Tibial nerve (tissue), 4 donors: ENCODE results near the gene SHFL. TPM values are rescaled to one million over a fixed set of nuclear protein-coding genes. Genes with fewer than 3 reads are reported as not detected.

Experiments
- DNase-seq, 2 donors: peaks; one replicate each; pipeline ENCODE4 v3.0.0-alpha.2; 2019; ENCODE audit warnings: low spot score in 2 of 2
- H3K27ac ChIP-seq, 4 donors: fragments of 200-600 bp; sonication (generic) in 3 of 4; one replicate each; pipeline ENCODE4 v1.5.1; 2017 to 2019; ENCODE audit warnings: mild to moderate bottlenecking in 1 of 4
- H3K27me3 ChIP-seq, 2 donors: fragments of 200-600 bp; sonication (generic) in 1 of 2; one replicate each; pipeline versions ENCODE4 v1.5.1 to v1.6.0; 2017 to 2019
- H3K36me3 ChIP-seq, 3 donors: fragments of 200-600 bp; sonication (generic); one replicate each; pipeline ENCODE4 v1.5.1; 2018 to 2019
- H3K4me1 ChIP-seq, 4 donors: fragments of 200-600 bp; sonication (generic) in 3 of 4; one replicate each; pipeline ENCODE4 v1.5.1; 2017 to 2019
- H3K4me3 ChIP-seq, 4 donors: fragments of 200-600 bp; sonication (generic) in 3 of 4; one replicate each; pipeline ENCODE4 v1.5.1; 2017 to 2019; ENCODE audit warnings: mild to moderate bottlenecking in 1 of 4, moderate library complexity in 1 of 4
- H3K9me3 ChIP-seq, 4 donors: fragments of 200-600 bp; sonication (generic) in 3 of 4; one replicate each; pipeline ENCODE4 v1.5.1; 2017 to 2019
- EP300 ChIP-seq, 2 donors: sonication (generic); formaldehyde crosslinking; IDR thresholded peaks; one replicate each; pipeline ENCODE4 v1.6.1; 2017; ENCODE audit warnings: antibody characterized with exemption in 2 of 2, mild to moderate bottlenecking in 1 of 2
- POLR2A ChIP-seq, 2 donors: fragments of 450-650 bp; IDR thresholded peaks; one replicate each; pipeline ENCODE4 v1.6.1; 2017; ENCODE audit warnings: antibody characterized with exemption in 2 of 2, mild to moderate bottlenecking in 2 of 2, moderate library complexity in 2 of 2
- WGBS, 2 donors: methylation state at CpG; one replicate each; pipeline ENCODE4 v1.1.5; 2018; 5-methylcytosine and 5-hydroxymethylcytosine counted together
- total RNA-seq, 4 donors: library from RNA; depleted of rRNA; stranded (reverse); fragments of >200 nt; gene quantifications; one replicate each; pipeline ENCODE4 v1.1.0, GENCODE V29; 2016
- TF ChIP-seq, protein P1 (sequence below), 5 experiments: fragments of 200-600 bp in 3 of 5; fragments of 450-650 bp in 2 of 5; sonication (generic) in 3 of 5; IDR thresholded peaks; one replicate each; pipeline ENCODE4 v1.5.1; 2016 to 2019; ENCODE audit warnings: antibody characterized with exemption in 5 of 5, mild to moderate bottlenecking in 3 of 5, moderate library complexity in 2 of 5

SHFL gene
- total RNA-seq, 4 donors from 2014 or later: 25.1 to 58.6 (median 43.4) TPM

DNA sequence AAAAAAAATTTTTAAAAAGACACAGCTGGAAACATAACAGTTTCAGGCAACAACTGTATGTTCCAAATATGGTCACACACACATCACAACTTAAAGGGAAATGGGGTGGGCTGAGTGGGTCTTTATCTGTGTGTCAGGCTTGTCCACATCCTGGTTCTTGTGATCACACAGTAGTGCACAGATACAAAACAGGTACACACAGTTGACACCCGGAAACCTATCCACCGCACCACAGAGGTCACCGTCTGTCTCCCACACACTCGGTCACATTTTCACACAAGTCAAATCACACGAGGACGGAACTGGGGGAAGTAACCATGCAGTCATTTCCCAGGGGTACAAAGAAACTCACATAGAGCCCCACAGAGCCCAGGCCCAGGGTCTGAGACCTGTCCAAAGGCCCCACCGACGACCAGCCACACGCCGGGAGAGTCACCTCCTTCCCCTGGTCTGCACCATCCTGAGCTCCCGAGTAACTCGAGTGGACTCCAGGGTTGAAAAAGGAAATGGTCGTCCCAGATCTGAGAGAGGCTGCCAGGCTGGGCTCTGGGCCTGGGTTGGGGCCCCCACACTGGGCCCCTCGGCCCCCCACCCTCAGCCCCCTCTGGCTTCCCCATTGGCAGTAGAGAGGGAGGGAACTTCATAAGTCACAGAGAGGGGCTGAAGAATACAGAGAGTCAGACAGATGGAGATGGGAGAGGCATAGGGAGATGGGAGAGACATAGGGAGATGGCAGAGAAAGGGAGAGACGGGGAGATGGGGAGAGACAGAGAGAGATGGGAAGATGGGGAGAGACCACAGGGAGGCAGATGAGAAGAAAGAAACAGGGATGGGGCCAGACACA, 18.8 kb downstream of the SHFL start:
- Histone ChIP-seq H3K4me3 (no peak overlapping the region), H3K4me1 (peaks cover 0 to 24% (median 10%) of the 10 kb centered on the region in 4 donors), H3K36me3 (peaks cover 10 to 26% (median 15%) of the 10 kb centered on the region in 3 donors), H3K27me3 (no peaks in the 10 kb centered on the region), H3K9me3 (no peaks in the 10 kb centered on the region), H3K27ac (peak overlapping the region in 3 of 4 donors; percentile 55 to 89 (median 80))
- WGBS, 2 donors: 59 to 60% methylated on average over 15 of the region's 15 CpGs
- DNase-seq: no peak
- TF ChIP-seq EP300 (IDR thresholded peaks at IDR 0.05) (no peak), POLR2A (IDR thresholded peaks at IDR 0.05) (no peak)
- TF ChIP-seq, protein P1, sequence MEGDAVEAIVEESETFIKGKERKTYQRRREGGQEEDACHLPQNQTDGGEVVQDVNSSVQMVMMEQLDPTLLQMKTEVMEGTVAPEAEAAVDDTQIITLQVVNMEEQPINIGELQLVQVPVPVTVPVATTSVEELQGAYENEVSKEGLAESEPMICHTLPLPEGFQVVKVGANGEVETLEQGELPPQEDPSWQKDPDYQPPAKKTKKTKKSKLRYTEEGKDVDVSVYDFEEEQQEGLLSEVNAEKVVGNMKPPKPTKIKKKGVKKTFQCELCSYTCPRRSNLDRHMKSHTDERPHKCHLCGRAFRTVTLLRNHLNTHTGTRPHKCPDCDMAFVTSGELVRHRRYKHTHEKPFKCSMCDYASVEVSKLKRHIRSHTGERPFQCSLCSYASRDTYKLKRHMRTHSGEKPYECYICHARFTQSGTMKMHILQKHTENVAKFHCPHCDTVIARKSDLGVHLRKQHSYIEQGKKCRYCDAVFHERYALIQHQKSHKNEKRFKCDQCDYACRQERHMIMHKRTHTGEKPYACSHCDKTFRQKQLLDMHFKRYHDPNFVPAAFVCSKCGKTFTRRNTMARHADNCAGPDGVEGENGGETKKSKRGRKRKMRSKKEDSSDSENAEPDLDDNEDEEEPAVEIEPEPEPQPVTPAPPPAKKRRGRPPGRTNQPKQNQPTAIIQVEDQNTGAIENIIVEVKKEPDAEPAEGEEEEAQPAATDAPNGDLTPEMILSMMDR (IDR thresholded peaks at IDR 0.05): no peak

DNA sequence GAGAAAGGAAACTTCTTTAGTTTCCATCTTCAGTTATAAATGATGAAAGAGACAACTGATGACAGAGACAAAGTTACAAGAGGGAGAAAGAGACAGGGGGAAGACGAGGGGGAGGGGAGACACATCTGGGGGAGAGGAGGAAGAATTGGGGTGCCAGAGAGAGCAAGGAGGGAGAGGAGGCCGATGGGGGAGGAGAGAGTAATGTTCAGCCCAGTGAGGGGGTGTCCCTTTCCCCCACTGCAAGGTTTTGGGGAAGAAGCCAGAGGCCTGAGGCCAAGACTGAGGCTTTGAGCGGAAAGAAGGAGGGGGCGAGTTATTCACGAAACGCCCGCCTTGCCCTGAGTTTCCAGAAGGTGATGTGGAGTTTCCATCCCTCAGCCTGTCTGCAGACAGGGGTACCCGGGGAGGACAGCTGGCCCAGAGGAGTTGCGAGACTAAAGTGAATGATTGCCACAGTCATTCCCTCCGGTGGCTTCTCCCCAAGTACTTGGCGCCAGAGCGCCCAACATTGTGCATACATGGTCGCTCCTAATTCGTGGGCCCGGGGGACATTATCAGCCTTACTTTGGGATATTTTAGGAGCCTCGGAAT, 19.5 kb downstream of the SHFL start:
- Histone ChIP-seq H3K27me3 (no peaks in the 10 kb centered on the region), H3K27ac (peak overlapping the region; percentile 20 to 89 (median 66)), H3K4me1 (peaks cover 0 to 24% (median 10%) of the 10 kb centered on the region in 4 donors), H3K4me3 (peak overlapping the region in 3 of 4 donors; percentile 74 to 90 (median 82)), H3K9me3 (no peaks in the 10 kb centered on the region), H3K36me3 (peaks cover 11 to 33% (median 22%) of the 10 kb centered on the region in 3 donors)
- no peak for DNase-seq
- TF ChIP-seq POLR2A (IDR thresholded peaks at IDR 0.05) (no peak), EP300 (IDR thresholded peaks at IDR 0.05) (no peak)
- TF ChIP-seq, protein P1 (IDR thresholded peaks at IDR 0.05): no peak
- 47 to 48% methylated on average over 15 to 16 of the region's 16 CpGs for WGBS, 2 donors

DNA sequence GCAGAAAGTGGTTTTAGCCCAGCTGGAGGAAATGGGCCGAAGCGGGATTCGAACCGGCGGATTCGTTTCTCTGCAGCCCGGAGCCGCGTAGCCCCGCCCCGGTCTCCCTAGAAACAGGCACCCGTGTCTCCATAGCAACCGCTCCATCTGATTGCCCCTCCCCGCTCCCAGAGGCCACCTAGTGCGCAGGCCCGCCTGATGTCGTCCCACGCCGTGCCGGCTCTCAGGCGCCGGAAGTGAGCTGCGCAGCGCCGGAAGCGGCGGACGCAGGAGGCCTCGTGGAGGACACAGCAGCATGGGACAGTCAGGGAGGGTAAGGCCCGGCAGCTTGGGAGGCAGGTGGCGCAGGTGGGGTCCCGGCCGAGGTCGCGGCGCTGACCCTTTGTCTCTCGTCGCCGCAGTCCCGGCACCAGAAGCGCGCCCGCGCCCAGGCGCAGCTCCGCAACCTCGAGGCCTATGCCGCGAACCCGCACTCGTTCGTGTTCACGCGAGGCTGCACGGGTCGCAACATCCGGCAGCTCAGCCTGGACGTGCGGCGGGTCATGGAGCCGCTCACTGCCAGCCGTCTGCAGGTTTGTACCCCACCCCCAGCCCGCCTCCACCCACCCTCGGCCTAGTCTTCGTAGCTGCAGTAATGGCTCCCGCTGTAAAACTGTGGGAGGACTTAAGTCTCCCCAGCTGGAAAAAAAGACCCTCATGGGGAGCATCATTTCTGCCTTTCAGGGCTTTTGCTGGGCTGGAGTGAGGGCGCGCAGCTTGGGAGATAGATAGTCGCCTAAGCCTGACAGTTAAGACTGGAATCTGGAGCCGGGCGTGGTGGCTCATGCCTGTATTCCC, 20.2 kb downstream of the SHFL start, which contains the start of gene PPAN:
Gene PPAN (plus strand): TSS at position 263 of the 837 bp plus-strand sequence. CDS start 33 bp downstream, at position 296.
- 1 to 3% methylated on average over 24 to 58 of the region's 71 CpGs for WGBS, 2 donors
- TF ChIP-seq POLR2A (IDR thresholded peaks at IDR 0.05): peak in 1 of 2 donors; percentile 61
- TF ChIP-seq EP300 (IDR thresholded peaks at IDR 0.05): peak; percentile 80 to 90
- TF ChIP-seq, protein P1 (IDR thresholded peaks at IDR 0.05): peak in 2 of 5 experiments; percentile 31 to 42
- Histone ChIP-seq H3K27me3 (no peaks in the 10 kb centered on the region), H3K9me3 (no peaks in the 10 kb centered on the region), H3K36me3 (peaks cover 11 to 41% (median 28%) of the 10 kb centered on the region in 3 donors), H3K4me1 (peaks cover 0 to 24% (median 12%) of the 10 kb centered on the region in 4 donors), H3K27ac (peak within 1 kb of the TSS; percentile 53 to 89 (median 71)), H3K4me3 (peak within 1 kb of the TSS; percentile 74 to 90 (median 80))
- DNase-seq: peak; percentile 97 to 99

DNA sequence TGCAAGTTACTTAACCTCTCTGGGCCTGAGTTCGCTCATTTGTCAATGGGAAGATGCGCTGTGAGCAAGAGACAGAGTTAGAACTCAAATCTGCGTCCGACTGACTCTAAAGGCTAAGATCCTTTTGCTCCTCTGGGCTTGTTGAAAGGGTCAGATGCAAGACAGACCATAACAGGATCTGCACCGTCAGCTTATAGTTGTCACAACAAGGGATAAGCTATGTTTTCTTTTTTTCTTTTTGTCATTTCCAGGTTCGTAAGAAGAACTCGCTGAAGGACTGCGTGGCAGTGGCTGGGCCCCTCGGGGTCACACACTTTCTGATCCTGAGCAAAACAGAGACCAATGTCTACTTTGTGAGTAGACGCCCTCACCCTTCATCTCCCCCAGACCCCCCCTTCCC, 21.1 kb downstream of the SHFL start:
- no peaks in the 10 kb centered on the region for H3K27me3 ChIP-seq
- TF ChIP-seq EP300 (IDR thresholded peaks at IDR 0.05): no peak
- TF ChIP-seq, protein P1 (IDR thresholded peaks at IDR 0.05): no peak
- TF ChIP-seq POLR2A (IDR thresholded peaks at IDR 0.05): no peak
- H3K4me1 ChIP-seq: peaks cover 0 to 26% (median 13%) of the 10 kb centered on the region in 4 donors
- no peak overlapping the region for H3K27ac ChIP-seq
- 76 to 81% methylated on average over 10 of the region's 10 CpGs for WGBS, 2 donors
- H3K4me3 ChIP-seq: peak overlapping the region in 3 of 4 donors; percentile 74 to 82 (median 77)
- H3K9me3 ChIP-seq: no peaks in the 10 kb centered on the region
- peaks cover 11 to 50% (median 28%) of the 10 kb centered on the region in 3 donors for H3K36me3 ChIP-seq
- no peak for DNase-seq
